ENCODE results near the gene CASP7. TPM values are rescaled to one million over a fixed set of nuclear protein-coding genes. Genes with fewer than 3 reads are reported as not detected.

CASP7 gene
- polyA plus RNA-seq, 1 donor from 2014 or later, result 0.77 TPM

GRCh38 chr10:113647812-113648211 is 31.9 kb upstream of the CASP7 start:
- H3K9me3 ChIP-seq (ENCODE audit: low read length), result no peaks in the 10 kb centered on the region
- H3K27me3 ChIP-seq (ENCODE audit: insufficient read depth, low read depth, low read length), result no peaks in the 10 kb centered on the region
- no peaks in the 10 kb centered on the region for H3K9me2 ChIP-seq (ENCODE audit: insufficient read depth, low read length)
- H3F3A ChIP-seq (ENCODE audit: insufficient read depth, low read length, poor library complexity, severe bottlenecking), result no peaks in the 10 kb centered on the region
- no peak overlapping the region for H3K4me2 ChIP-seq (ENCODE audit: low read length)
- no peaks in the 10 kb centered on the region for H3K36me3 ChIP-seq (ENCODE audit: insufficient read depth, low read length)
- no peak overlapping the region for H2AFZ ChIP-seq (ENCODE audit: low read depth, low read length)
- H3K9ac ChIP-seq (ENCODE audit: low read length), result no peak overlapping the region
- no peak overlapping the region for H3K4me3 ChIP-seq (ENCODE audit: low read length)
- H3K27ac ChIP-seq (ENCODE audit: low read length), result no peak overlapping the region
- H4K20me1 ChIP-seq (ENCODE audit: insufficient read depth), result no peaks in the 10 kb centered on the region
- TF ChIP-seq SMC3 (conservative IDR thresholded peaks at IDR 0.05; ENCODE audit: poor library complexity) (no peak), RAD21 (conservative IDR thresholded peaks at IDR 0.05) (no peak)
- no peaks in the 10 kb centered on the region for H3K79me2 ChIP-seq (replicated peaks; ENCODE audit: insufficient read depth, low read length)

GRCh38 chr10:113648478-113648877 is 31.2 kb upstream of the CASP7 start:
- no peak overlapping the region for H2AFZ ChIP-seq (ENCODE audit: low read depth, low read length)
- H4K20me1 ChIP-seq (ENCODE audit: insufficient read depth), result no peaks in the 10 kb centered on the region
- no peaks in the 10 kb centered on the region for H3K36me3 ChIP-seq (ENCODE audit: insufficient read depth, low read length)
- H3K4me3 ChIP-seq (ENCODE audit: low read length), result no peak overlapping the region
- no peak overlapping the region for H3K4me2 ChIP-seq (ENCODE audit: low read length)
- no peak overlapping the region for H3K27ac ChIP-seq (ENCODE audit: low read length)
- no peaks in the 10 kb centered on the region for H3K79me2 ChIP-seq (replicated peaks; ENCODE audit: insufficient read depth, low read length)
- no peaks in the 10 kb centered on the region for H3K27me3 ChIP-seq (ENCODE audit: insufficient read depth, low read depth, low read length)
- no peak for TF ChIP-seq CTCF (IDR thresholded peaks at IDR 0.05; ENCODE audit: poor library complexity, severe bottlenecking)
- TF ChIP-seq MXI1 (conservative IDR thresholded peaks at IDR 0.05; ENCODE audit: poor library complexity, severe bottlenecking), result no peak
- TF ChIP-seq EP300 (conservative IDR thresholded peaks at IDR 0.05; ENCODE audit: poor library complexity, severe bottlenecking), result no peak
- TF ChIP-seq SMC3 (conservative IDR thresholded peaks at IDR 0.05; ENCODE audit: poor library complexity), result no peak
- no peak for TF ChIP-seq RAD21 (conservative IDR thresholded peaks at IDR 0.05)
- no peak for TF ChIP-seq POLR2AphosphoS5 (IDR thresholded peaks at IDR 0.05)
- no peak for TF ChIP-seq TAF1 (IDR thresholded peaks at IDR 0.05; ENCODE audit: low read depth)
- no peak for TF ChIP-seq EZH2 (IDR thresholded peaks at IDR 0.05; ENCODE audit: borderline replicate concordance, insufficient read depth, low read length, poor library complexity, severe bottlenecking)
- no peak for TF ChIP-seq REST (IDR thresholded peaks at IDR 0.05; ENCODE audit: borderline replicate concordance)
- no peaks in the 10 kb centered on the region for H3K9me3 ChIP-seq (ENCODE audit: low read length)
- H3K9ac ChIP-seq (ENCODE audit: low read length), result no peak overlapping the region
- H3K9me2 ChIP-seq (ENCODE audit: insufficient read depth, low read length), result no peaks in the 10 kb centered on the region
- H3F3A ChIP-seq (ENCODE audit: insufficient read depth, low read length, poor library complexity, severe bottlenecking), result no peaks in the 10 kb centered on the region

GRCh38 chr10:113650172-113650571 is 29.5 kb upstream of the CASP7 start:
- Histone ChIP-seq H3K27me3 (ENCODE audit: insufficient read depth, low read depth, low read length) (no peaks in the 10 kb centered on the region), H3K79me2 (replicated peaks; ENCODE audit: insufficient read depth, low read length) (no peaks in the 10 kb centered on the region), H3K9me2 (ENCODE audit: insufficient read depth, low read length) (no peaks in the 10 kb centered on the region), H3F3A (ENCODE audit: insufficient read depth, low read length, poor library complexity, severe bottlenecking) (no peaks in the 10 kb centered on the region), H2AFZ (ENCODE audit: low read depth, low read length) (no peak overlapping the region), H3K4me2 (ENCODE audit: low read length) (no peak overlapping the region), H3K27ac (ENCODE audit: low read length) (no peak overlapping the region), H3K9me3 (ENCODE audit: low read length) (no peaks in the 10 kb centered on the region), H3K9ac (ENCODE audit: low read length) (no peak overlapping the region), H4K20me1 (ENCODE audit: insufficient read depth) (no peaks in the 10 kb centered on the region), H3K36me3 (ENCODE audit: insufficient read depth, low read length) (no peaks in the 10 kb centered on the region), H3K4me3 (ENCODE audit: low read length) (no peak overlapping the region)
- TF ChIP-seq EP300 (conservative IDR thresholded peaks at IDR 0.05; ENCODE audit: poor library complexity, severe bottlenecking) (no peak), EZH2 (IDR thresholded peaks at IDR 0.05; ENCODE audit: borderline replicate concordance, insufficient read depth, low read length, poor library complexity, severe bottlenecking) (no peak), RAD21 (conservative IDR thresholded peaks at IDR 0.05) (no peak), SMC3 (conservative IDR thresholded peaks at IDR 0.05; ENCODE audit: poor library complexity) (no peak), REST (IDR thresholded peaks at IDR 0.05; ENCODE audit: borderline replicate concordance) (no peak), MXI1 (conservative IDR thresholded peaks at IDR 0.05; ENCODE audit: poor library complexity, severe bottlenecking) (no peak), POLR2AphosphoS5 (IDR thresholded peaks at IDR 0.05) (no peak), TAF1 (IDR thresholded peaks at IDR 0.05; ENCODE audit: low read depth) (no peak), CTCF (IDR thresholded peaks at IDR 0.05; ENCODE audit: poor library complexity, severe bottlenecking) (no peak)
